Esophagus squamous epithelium (tissue), 4 donors: ENCODE measurements around the gene SLC26A11.

Source experiments
- POLR2A ChIP-seq, 4 donors: fragments of 450-650 bp; IDR thresholded peaks; one replicate each; pipeline ENCODE4 v1.6.1; 2017; ENCODE audit warnings: antibody characterized with exemption in 4 of 4, mild to moderate bottlenecking in 4 of 4, moderate library complexity in 3 of 4
- TF ChIP-seq, protein P1 (sequence below), 6 experiments: fragments of 450-650 bp in 4 of 6; fragments of 200-600 bp in 2 of 6; sonication (generic) in 2 of 6; IDR thresholded peaks; one replicate each; pipeline ENCODE4 v1.5.1; 2016 to 2019; ENCODE audit warnings: antibody characterized with exemption in 6 of 6, mild to moderate bottlenecking in 4 of 6, moderate library complexity in 4 of 6

DNA sequence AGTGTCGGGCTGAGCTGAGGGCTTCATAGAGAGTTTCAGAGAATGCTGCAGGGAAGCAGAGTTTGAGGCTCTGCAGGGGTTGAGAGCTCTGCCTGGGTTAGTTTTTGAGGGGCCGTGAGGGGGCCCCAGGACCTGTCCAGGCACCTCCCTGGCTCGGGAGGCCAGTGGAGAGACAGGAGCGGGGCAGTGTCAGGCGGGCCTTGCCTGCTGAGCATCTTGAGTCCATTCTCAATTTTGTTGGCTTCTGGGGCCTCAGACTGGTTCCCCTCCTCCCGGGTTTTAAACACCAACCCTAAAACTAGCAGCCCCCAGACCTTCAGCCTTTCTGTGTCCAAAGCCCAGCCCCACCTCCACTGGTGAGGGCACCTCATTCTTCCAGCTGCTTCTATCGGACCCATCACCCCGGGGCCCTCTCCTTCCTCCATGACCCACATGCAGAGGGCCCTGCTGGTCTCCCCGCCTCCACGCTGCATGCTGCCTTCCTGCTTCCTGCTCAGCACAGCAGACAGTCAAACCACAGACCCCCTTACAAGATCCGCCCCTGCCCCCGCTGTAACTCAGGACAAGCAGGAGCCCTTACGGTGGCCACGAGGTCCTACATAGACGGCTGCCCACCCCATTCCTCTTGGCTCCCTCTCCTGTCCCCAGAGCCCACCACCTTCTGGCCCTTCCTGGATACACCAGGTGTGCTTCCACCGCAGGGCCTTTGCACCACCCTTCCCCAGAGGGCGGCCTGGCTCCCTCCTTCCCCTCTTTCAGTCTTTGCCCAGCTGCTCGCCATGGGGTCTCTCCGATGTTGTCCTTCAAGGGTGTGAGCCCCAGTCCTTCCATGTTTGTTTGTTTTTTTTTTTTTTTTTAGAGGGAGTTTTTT, 44.2 kb downstream of the SLC26A11 start:
- no peak for TF ChIP-seq POLR2A (IDR thresholded peaks at IDR 0.05)
- TF ChIP-seq, protein P1, sequence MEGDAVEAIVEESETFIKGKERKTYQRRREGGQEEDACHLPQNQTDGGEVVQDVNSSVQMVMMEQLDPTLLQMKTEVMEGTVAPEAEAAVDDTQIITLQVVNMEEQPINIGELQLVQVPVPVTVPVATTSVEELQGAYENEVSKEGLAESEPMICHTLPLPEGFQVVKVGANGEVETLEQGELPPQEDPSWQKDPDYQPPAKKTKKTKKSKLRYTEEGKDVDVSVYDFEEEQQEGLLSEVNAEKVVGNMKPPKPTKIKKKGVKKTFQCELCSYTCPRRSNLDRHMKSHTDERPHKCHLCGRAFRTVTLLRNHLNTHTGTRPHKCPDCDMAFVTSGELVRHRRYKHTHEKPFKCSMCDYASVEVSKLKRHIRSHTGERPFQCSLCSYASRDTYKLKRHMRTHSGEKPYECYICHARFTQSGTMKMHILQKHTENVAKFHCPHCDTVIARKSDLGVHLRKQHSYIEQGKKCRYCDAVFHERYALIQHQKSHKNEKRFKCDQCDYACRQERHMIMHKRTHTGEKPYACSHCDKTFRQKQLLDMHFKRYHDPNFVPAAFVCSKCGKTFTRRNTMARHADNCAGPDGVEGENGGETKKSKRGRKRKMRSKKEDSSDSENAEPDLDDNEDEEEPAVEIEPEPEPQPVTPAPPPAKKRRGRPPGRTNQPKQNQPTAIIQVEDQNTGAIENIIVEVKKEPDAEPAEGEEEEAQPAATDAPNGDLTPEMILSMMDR (IDR thresholded peaks at IDR 0.05), result no peak
